ENCODE results near the gene PALD1. TPM values are rescaled to one million over a fixed set of nuclear protein-coding genes. Genes with fewer than 3 reads are reported as not detected.
"Not testable (repeated sequence)": the region's sequence is repeated elsewhere in the genome, so short reads cannot be mapped to it uniquely, and the experiment has no call there.

Gene PALD1
- polyA plus RNA-seq, 3 donors = 2.3 to 4.7 (median 3.8) TPM

GRCh38 chr10:70575874-70576802 is 97.6 kb downstream of the PALD1 start:
- 23 to 41% (median 26%) methylated on average over 12 of the region's 12 CpGs for WGBS, 3 donors
- H3K27ac ChIP-seq (ENCODE audit: low read depth, low read length) = no peak overlapping the region

GRCh38 chr10:70576803-70577517 is 98.4 kb downstream of the PALD1 start:
- 55 to 95% (median 61%) methylated on average over 2 of the region's 2 CpGs for WGBS, 3 donors
- no peak overlapping the region for H3K27ac ChIP-seq (ENCODE audit: low read depth, low read length)

- 44 to 62% (median 48%) methylated on average over 7 of the region's 7 CpGs for WGBS, 3 donors
- no peak overlapping the region for H3K27ac ChIP-seq (ENCODE audit: low read depth, low read length)
Observed at GRCh38 chr10:70578371-70578947, 99.9 kb downstream of the PALD1 start.

- WGBS, 3 donors = 70 to 84% (median 84%) methylated on average over 3 of the region's 3 CpGs
- no peak overlapping the region for H3K27ac ChIP-seq (ENCODE audit: low read depth, low read length)
Observed at GRCh38 chr10:70579234-70580002, 100.9 kb downstream of the PALD1 start.

- 97 to 99% (median 98%) methylated on average over 5 of the region's 5 CpGs for WGBS, 3 donors
- not testable (repeated sequence) for H3K27ac ChIP-seq (ENCODE audit: low read depth, low read length)
Observed at GRCh38 chr10:70581176-70581575, 102.6 kb downstream of the PALD1 start.

GRCh38 chr10:70582793-70583668 is 104.5 kb downstream of the PALD1 start:
- WGBS, 3 donors = 81 to 87% (median 86%) methylated on average over 17 to 19 of the region's 19 CpGs

GRCh38 chr10:70583669-70584037 is 105.1 kb downstream of the PALD1 start:
- 69 to 75% (median 75%) methylated on average over 2 of the region's 2 CpGs for WGBS, 3 donors

More at GRCh38 chr10:70582793-70583668, 104.5 kb downstream of the PALD1 start:
- no peak overlapping the region for H3K27ac ChIP-seq (ENCODE audit: low read depth, low read length)

GRCh38 chr10:70584366-70584765 is 105.8 kb downstream of the PALD1 start:
- H3K27ac ChIP-seq (ENCODE audit: low read depth, low read length) = no peak overlapping the region
- 78 to 83% (median 79%) methylated on average over 11 of the region's 11 CpGs for WGBS, 3 donors

More at GRCh38 chr10:70583669-70584037, 105.1 kb downstream of the PALD1 start:
- H3K27ac ChIP-seq (ENCODE audit: low read depth, low read length) = no peak overlapping the region

- H3K27ac ChIP-seq (ENCODE audit: low read depth, low read length) = no peak overlapping the region
- 25 to 40% (median 30%) methylated on average over 7 of the region's 7 CpGs for WGBS, 3 donors
Observed at GRCh38 chr10:70584909-70585544, 106.5 kb downstream of the PALD1 start.

- 72 to 76% (median 76%) methylated on average over 8 of the region's 8 CpGs for WGBS, 3 donors
- no peak overlapping the region for H3K27ac ChIP-seq (ENCODE audit: low read depth, low read length)
Observed at GRCh38 chr10:70585578-70586169, 107.1 kb downstream of the PALD1 start.

GRCh38 chr10:70586348-70586930 is 107.9 kb downstream of the PALD1 start:
- WGBS, 3 donors = 78 to 90% (median 90%) methylated on average over 8 of the region's 8 CpGs
- no peak overlapping the region for H3K27ac ChIP-seq (ENCODE audit: low read depth, low read length)

GRCh38 chr10:70587045-70587658 is 108.6 kb downstream of the PALD1 start:
- WGBS, 3 donors = 54 to 84% (median 84%) methylated on average over 8 of the region's 8 CpGs

GRCh38 chr10:70588255-70588654 is 109.7 kb downstream of the PALD1 start:
- no peak overlapping the region for H3K27ac ChIP-seq (ENCODE audit: low read depth, low read length)
- WGBS, 3 donors = 50 to 60% (median 57%) methylated on average over 6 of the region's 6 CpGs

More at GRCh38 chr10:70587045-70587658, 108.6 kb downstream of the PALD1 start:
- H3K27ac ChIP-seq (ENCODE audit: low read depth, low read length) = no peak overlapping the region

- 69 to 79% (median 71%) methylated on average over 10 of the region's 10 CpGs for WGBS, 3 donors
- H3K27ac ChIP-seq (ENCODE audit: low read depth, low read length) = no peak overlapping the region
Observed at GRCh38 chr10:70588859-70589570, 110.4 kb downstream of the PALD1 start.
